Stimulated activated CD4-positive, alpha-beta T cell treated with anti-CD3 and anti-CD28 coated beads, Interleukin-2, amount 100 ng/mL, for 48 hours (primary cell): ENCODE data around the gene DNASE2.
"Not testable (repeated sequence)": the region's sequence is repeated elsewhere in the genome, so short reads cannot be mapped to it uniquely, and the experiment has no call there.

ENCODE experiments used
- DNase-seq, 2 donors: peaks; one replicate each; pipeline ENCODE4 v3.0.0-alpha.2; 2020

DNASE2 gene, protein sequence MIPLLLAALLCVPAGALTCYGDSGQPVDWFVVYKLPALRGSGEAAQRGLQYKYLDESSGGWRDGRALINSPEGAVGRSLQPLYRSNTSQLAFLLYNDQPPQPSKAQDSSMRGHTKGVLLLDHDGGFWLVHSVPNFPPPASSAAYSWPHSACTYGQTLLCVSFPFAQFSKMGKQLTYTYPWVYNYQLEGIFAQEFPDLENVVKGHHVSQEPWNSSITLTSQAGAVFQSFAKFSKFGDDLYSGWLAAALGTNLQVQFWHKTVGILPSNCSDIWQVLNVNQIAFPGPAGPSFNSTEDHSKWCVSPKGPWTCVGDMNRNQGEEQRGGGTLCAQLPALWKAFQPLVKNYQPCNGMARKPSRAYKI

DNA sequence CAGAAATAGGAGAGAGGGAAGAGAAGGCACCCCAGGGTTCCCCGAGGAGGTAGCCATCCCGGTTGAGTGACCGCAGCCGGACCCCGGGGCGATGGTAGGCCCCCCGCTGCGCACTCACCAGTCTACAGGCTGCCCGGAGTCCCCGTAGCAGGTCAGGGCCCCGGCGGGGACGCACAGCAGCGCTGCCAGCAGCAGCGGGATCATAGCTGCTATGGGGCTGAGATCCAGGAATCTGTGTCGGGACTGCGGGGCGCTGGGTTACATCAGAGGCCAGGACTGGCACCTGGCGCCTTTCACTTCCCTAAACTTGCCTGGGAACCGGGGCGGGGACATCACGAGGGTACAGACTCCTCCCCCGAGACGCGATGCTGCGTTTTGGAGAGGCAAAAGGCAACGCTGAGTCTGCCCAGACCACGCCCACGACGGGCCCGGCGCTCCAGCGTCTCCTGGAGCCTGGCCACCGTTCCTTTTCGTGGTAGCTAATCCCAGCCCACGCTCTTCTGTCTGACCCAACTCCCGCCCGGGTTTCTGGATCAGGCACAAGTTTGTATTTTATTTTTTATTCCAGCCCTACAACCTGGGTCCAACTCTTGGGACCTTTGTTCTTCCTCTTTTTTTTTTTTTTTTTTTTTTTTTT is at the start of gene DNASE2:
Gene DNASE2, minus strand, starts transcription at position 278 of the 637 bp plus-strand sequence. Its CDS starts 74 bp downstream, at position 204.
- peak; percentile 87 to 89 for DNase-seq

DNA sequence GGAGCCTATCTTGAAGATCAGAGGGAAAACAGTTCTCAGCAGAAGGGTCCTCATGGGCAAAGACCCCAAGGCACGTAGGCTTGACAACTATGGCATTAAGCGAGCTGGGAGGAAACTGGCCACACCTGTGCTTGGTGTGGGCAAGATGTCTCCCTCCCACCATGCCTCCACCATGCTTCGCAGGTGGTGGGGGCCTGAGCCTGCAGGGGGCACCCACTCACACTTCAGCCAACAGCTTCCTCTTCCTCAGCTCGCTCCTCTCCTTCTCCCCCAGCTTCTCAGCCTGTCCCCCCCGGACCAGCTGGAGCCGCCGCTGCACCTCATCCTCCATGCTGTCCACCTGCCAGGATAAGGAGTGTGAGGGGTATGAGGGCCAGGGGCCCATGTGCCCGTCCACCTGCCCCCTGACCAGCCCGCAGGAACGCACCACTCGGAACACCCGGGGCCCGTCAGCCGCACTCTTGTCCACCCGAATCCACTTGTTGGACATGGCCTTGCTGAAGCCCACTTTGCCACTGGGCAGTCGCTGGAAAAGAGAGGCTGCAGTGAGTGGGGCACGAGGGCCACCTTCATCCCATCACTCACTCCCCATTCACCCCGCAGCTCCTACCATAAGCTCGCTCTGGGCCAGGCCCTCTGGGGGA is 48.9 kb upstream of the DNASE2 start:
- DNase-seq = no peak

DNA sequence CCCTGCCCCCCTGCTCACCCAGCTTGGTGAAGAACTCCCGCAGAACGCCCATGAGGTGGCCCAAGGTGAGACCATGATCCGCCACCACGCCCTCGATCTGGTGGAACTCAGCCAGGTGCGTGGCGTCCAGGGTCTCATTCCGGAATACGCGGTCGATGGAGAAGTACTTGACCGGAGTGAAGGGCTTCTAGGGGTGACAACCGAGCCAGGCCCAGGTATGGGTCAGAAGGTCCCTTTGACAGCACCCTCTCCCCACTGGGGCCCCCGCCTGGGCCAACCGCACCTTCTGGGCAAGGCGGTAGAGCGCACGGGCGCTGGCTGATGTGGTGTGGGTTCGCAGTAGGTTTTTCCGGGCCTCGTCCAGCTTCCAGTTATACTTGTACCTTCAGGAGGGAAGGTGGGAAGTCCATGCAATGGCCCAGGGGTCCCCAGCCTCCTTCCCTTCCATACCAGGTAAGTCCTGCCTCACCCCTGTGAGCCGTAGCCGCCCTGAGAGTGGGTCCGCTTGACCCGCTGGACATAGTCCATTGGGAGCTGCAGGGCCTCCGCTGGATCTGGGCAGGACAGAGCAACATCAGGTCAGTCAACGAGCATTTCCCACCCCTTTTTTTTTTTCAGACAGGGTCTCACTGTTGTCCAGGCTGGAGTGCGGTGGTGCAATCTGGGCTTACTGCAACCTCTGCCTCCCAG is 43.5 kb upstream of the DNASE2 start:
- DNase-seq = no peak

DNA sequence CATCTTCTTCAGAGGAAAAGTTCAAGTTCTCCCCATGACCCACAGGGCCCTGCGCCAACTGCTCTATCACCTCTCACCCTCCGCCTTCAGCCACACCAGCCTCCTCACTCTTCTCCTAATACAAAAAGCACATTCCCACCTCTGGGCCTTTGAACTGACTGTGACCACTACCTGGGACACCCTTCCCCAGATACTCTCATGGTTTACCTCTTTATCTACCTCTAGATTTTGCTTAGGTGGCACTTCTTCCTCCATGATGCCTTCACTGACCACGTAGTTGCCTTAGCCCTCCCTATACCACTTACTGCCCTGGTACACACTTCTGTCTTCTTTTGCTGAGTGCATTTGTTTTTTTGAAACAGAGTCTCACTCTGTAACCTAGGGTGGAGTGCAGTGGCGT is 41.7 kb upstream of the DNASE2 start:
- DNase-seq = no peak

DNA sequence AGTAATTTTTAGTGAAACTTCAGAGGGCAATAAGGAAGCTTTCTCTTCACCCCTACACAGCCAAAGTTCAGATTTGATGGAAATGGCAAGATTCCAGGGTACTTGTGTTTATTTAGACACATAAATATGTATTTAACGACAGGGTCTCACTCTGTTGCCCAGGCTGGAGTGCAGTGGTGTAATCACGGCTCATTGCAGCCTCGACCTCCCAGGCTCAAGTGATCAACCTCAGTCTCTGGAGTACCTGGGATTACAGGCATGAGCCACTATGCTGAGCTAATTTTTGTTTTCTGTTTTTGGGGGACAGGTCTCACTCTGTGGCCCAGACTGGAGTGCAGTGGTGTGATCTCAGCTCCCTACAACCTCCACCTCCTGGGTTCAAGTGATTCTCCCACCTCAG is 39.8 kb upstream of the DNASE2 start:
- DNase-seq = no peak

DNA sequence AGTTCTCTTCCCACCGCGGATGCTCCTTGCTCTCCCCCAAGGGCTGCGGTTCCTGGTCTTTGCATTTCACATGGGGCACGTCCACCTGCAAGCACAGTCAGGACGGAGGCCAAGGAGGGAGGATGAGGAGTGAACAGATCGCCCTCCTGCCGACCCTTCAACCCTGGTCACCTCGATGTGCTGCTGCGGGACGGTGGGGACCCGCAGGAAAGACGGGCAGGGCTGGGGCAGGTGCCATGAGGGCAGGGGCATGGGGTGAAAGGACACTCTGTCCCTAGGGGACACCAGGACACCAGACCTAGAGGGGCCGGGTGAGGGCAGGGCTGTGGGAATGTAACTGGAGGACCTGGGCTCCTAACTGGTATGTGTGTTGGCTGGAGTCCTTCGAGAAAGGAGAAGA is 37.0 kb upstream of the DNASE2 start:
- no peak for DNase-seq

DNA sequence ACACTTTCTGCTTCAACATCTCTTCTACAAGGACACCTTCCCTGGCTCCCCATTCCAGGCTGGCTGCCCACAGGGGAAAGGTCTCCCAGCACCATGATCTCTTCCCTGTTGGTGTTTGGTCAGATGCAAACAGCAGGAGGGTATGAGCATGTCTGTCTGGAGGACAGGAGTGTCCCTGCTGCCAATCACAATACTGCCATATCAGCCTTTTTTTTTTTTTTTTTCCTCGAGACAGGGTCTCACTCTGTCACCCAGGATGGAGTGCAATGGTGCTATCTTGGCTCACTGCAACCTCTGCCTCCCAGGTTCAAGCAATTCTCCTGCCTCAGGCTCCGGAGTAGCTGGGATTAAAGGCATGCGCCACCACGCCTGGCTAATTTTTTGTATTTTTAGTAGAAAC is 34.6 kb upstream of the DNASE2 start:
- not testable (repeated sequence) for DNase-seq

DNA sequence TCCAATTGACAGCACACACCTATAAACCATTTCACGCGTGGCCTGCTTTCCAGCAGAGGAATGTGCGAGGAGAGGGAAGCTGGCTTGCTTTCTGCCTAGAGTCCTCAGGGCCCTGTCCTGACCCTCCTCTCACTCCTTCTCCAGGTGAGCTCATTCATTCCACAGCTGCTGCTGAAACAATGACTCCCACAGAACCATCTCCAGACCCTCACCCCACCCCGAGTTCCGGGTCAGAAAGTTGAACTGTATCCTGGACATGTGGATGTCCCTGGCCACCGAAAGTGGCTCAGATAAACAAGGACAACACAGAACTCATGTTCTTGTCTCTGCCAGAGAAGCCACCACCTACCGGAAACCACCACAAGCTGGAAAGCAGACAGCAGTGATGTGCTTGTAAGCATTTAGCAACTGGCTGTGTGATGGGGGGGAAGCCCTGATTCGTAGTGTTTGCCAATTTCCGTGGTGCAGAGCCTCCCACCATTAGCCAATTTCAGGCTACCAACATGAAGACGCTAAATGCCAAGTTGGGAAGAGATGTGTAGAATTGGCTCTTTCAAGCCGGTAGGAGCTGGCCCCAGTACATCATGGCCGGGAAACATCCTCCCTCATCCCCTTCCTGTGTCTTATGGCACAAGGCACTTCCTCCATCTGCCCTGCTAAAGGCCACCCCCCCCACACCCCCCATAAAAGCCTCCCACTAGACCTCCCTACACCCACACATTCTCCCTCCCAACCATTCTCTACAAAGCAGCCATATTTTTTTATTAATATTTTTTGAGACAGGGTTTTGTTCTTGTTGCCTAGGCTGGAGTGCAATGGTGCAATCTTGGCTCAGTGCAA is 32.8 kb upstream of the DNASE2 start:
- DNase-seq = no peak

DNA sequence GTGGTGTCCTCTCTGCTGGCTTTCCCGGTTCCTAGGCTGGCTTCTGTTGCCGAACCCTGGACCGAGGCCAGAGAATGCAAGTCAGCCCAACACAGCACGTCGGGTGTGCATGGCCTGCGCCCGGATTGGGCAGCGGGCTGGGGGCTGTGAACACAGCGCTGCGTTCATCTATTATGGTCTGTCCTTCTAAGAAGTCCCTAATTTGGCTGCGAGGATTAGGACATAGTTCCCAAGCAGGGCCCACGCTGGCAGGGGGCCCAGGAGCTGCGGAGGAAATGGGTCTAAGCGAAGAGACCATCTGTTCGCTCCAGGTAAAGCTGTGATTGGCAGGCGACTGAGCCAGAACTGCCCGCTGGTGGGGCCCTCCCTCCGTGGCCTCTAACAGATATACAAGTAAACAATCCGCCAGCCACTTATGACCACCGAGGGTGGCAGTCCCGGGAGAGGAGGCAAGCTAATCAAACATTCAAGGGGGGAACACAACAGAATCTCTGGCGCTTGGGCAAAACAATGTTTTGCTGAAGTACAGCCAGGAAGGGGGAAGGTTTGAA is 31.8 kb upstream of the DNASE2 start:
- DNase-seq = no peak

DNA sequence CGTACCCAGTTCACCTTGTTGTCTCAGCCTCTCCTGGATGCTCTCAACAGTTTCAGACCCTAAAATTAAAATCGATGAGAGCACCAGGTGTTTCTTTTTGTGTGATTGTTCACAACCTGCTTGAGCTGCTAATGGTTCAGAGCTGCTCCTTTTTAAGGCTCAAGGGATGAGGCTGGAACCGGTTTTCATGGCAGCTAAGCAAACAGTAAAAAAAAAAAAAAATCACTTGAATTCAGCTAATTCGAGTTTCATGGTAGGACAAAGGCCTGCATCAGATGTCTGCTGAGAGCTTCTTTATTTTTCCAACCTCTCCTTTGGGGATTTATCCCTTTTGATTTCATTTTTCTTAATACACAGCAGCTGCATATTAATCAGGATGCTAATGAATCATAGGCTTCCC is 31.3 kb upstream of the DNASE2 start:
- DNase-seq = no peak

DNA sequence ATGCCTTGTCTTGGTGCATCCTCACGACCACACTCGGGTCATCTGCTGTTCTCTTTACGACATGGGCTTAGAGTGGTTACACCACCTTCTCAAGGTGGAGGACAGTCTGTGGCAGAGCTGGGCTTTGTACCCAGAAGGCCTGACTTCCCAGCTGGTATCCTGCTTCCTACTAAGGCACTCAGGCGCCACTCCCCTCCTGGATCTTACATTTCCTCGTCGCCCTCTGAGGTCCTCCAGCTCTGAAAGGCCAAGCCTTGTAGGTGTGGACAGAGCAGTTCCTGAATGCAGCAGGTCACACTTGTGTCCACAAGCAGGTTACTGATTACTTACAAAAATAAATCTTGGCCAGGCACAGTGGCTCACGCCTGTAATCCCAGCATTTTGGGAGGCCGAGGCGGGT is 25.9 kb upstream of the DNASE2 start:
- DNase-seq = no peak

DNA sequence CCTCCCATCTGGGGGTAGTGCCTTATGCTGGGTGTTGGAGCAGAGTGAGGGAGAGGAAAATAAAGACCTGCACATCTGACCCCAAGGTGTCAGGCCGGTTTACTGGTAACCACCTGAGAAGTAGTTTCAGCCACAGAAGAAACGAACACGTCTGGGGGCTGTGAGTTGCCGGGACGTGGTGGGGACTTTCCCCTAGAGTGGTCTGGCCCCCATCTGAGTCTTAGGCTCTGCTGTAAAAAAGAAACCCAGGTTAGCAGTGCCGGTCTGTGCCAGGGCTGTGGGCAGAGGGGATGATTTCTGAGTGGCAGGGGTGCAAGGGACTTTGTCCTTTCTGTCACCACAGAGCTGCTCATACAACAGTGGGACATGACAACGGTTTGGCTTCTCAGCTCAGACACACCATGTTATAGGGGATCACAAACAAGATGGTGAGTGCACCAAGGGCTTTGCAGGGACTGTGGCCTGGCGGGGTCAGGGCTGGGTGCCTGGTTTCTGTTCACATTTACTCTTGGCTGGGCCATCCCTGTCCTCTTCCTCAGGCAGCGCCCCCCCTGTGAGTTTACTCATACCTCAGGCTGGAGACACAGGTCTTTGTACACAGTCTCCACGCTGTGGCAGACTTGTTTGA is 18.8 kb upstream of the DNASE2 start:
- DNase-seq = no peak

DNA sequence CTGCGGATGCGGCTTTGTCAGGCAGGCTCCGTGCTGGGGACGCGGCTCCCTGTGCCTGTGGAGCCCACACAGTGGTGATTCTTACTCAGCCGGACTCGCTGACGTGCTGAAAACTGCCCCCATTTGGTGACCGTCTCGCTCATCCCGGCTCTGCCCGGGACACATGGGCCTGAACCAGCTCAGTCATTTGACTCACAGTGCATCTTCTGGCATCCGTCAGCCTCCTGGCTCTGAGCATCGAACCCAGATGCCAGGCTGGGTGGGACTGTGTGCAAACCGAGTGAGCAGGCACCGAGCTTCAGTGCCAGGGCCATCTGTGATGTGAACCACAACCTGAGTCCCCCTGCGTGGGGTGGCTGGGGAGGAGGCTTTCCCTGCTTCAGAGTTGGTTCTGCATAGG is 15.2 kb upstream of the DNASE2 start:
- DNase-seq = no peak

DNA sequence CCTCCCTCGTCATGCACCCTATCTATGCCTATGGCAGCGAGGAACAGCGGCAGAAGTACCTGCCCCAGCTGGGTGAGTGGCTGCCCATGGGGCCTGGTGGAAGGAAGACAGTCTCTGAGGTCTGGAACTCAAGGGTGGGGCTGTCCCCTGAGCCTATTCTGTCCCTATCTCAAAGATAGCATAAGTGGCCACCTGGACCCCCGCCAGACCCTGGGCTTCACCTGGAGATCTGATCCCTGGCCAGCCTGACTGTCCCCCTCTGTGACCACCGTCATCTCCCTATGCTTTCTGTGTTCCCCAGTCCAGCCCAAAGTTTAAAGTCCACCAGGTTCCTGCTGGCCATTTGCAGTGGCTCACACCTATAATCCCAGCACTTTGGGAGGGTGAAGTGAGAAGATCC is 12.3 kb upstream of the DNASE2 start:
- no peak for DNase-seq

DNA sequence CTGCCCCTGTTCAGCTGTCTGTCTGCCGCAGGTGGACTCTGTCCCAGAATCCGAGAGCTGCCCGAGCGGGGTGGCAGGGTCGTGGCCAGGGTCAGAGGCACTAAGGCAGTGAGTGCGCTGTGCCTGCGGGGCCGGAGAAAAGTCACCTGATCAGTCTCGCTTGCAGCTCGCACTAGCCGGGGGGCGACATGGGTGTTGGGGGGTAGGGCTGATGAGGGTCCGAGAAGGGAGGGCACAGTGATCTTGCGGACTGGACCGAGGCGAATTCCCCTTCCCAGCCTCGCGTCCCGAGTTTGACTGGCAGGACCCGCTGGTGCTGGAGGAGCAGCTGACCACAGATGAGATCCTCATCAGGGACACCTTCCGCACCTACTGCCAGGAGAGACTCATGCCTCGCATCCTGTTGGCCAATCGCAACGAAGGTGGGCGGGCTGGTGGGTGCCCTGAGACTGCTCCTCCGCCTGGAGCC is 10.3 kb upstream of the DNASE2 start:
- DNase-seq = no peak

DNA sequence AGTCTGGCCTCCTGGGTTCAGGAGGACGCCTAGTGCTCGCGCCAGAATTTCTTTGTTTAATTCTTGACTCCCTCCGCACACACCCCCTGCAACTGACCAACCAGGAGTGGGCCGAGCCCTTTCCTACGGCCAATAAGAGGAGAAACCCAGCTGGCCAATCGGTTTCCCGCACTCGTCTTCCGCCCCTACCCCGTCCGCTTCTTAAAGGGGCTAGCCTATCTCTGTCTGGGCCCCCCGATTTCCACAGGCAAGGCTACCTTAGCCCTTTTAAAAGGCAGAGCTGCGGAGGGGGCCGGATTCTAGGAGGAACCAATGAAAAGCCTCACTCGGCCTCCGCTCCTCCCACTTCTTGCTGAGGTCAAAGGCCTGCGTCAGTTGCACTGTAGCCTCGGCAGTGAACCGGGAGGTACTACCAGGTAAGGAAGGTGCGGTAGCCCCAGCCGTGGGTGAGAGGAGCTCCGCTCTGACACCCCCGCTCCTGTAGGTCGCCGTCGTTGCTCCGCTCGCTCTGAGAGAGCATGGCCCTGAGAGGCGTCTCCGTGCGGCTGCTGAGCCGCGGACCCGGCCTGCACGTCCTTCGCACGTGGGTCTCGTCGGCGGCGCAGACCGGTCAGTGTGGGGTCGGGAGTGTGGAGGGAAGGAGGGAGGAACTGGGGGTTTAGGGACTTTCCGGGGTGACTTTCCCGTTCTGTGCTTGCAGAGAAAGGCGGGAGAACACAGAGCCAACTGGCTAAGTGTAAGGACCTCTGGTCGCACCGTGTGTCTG is 9.7 kb upstream of the DNASE2 start, which contains the start of gene GCDH:
Gene GCDH, plus strand, starts transcription at position 374 of the 766 bp plus-strand sequence. Its CDS starts 145 bp downstream, at position 519.
- DNase-seq = peak; percentile 87 to 91

DNA sequence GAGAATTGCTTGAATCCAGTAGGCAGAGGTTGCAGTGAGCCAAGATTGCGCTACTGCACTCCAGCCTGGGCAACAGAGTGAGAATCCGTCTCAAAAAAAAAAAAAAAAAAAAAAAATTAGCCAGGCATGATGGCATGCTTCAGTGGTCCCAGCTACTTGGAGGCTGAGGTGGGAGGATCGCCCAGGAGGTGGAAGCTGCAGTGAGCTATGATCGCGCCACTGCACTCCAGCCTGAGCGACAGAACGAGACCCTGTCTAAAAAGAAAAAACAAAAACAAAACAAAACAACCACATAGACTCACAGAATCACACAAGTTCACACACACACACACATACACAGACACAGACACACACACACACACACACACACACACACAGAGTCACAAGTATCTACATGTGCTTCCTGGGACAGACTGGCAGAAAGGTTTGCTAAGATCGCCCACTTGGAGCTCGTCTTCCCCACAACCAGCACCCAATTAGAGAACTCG is 9.1 kb upstream of the DNASE2 start:
- not testable (repeated sequence) for DNase-seq

DNA sequence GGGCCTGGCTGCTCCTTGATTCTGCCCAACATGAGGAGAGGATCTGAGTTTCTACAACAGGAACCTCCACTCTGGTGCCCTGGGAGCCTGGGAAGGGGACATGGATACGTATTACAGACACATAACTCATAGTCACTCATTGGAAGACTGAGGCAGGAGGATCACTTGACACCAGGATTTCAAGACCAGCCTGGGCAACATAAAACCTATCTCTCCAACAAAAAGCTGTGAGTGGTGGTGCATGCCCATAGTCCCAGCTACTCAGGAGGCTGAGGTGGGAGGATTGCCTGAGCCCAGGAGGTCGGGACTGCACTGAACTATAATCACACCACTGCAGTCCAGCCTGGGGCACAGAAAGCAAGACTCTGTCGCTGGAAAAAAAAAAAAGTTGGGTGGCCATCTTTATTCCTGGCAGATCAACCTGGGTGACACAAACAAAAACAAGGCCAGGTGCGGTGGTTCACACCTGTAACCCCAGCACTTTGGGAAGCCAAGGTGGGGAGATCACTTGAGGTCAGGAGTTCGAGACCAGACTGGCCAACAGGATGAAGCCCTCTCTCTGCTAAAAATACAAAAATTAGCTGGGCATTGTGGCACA is 6.9 kb upstream of the DNASE2 start:
- DNase-seq = no peak

DNA sequence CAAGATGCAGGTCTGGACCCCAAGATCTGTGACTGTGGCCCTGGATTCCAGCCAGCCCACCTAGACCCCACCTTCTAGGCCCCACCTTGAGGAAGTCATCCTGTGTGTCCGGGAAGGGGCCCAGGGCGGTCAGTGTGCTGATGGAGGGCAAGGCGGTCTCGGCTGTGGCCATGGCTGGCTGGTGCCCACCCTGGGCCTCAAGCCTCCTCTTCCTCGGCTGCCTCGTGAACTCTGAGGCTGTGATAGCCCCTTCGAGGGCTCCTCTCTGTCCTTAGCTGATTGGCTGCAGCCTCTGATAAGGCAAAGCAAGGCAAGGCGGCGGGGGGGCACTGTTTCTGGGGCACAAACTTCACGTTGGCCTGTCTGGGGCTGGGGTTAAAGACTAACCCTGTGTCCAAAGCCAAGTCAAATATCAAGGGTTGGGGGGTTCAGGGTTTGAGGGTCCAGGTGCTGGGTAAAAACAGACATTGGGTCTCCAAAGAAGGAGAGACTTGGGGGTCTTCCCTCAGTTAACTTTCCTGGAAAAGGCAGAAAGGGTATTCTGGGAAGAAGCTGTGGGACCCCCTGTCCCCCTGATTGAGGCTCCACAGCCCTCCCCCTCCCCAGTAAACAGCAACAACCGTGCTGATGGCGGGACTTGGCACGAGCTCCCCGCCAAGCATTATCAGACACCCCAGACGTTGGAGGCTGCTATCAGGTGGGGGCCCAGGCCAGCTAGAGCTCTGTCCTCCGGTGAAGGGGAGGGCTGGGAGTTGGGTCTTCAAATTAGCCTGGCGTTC is 5.9 kb upstream of the DNASE2 start, which contains the start of gene KLF1:
Gene KLF1, minus strand, starts transcription at position 233 of the 779 bp plus-strand sequence. Its CDS starts 61 bp downstream, at position 172.
- no peak for DNase-seq
